HG02852 (cell line): ENCODE measurements around the gene RGL1.

Source experiments
- ATAC-seq: cut with Tn5 transposase; IDR thresholded peaks from one replicate; pipeline ENCODE4 v1.9.1; 2021; ENCODE audit warnings: mild to moderate bottlenecking, moderate library complexity; ENCODE audit not compliant: unreplicated experiment

RGL1 gene

GRCh38 chr1:183859119-183859518 lies 54.2 kb downstream of the RGL1 start:
- no peak for ATAC-seq

GRCh38 chr1:183859831-183860230 lies 54.9 kb downstream of the RGL1 start:
- no peak for ATAC-seq

- no peak for ATAC-seq
Measured at GRCh38 chr1:183862967-183863366, 58.0 kb downstream of the RGL1 start.

GRCh38 chr1:183863852-183864251 lies 58.9 kb downstream of the RGL1 start:
- ATAC-seq, result no peak

GRCh38 chr1:183864611-183865010 lies 59.7 kb downstream of the RGL1 start:
- no peak for ATAC-seq

- no peak for ATAC-seq
Measured at GRCh38 chr1:183869230-183869629, 64.3 kb downstream of the RGL1 start.

- no peak for ATAC-seq
Measured at GRCh38 chr1:183869664-183870063, 64.7 kb downstream of the RGL1 start.

- no peak for ATAC-seq
Measured at GRCh38 chr1:183870351-183871077, 65.6 kb downstream of the RGL1 start.

GRCh38 chr1:183871142-183871541 lies 66.2 kb downstream of the RGL1 start:
- no peak for ATAC-seq

GRCh38 chr1:183871601-183872000 lies 66.7 kb downstream of the RGL1 start:
- ATAC-seq, result no peak

GRCh38 chr1:183872403-183872802 lies 67.5 kb downstream of the RGL1 start:
- no peak for ATAC-seq

- peak; percentile 50 for ATAC-seq
Measured at GRCh38 chr1:183873642-183874041, 68.7 kb downstream of the RGL1 start.

- ATAC-seq, result no peak
Measured at GRCh38 chr1:183876309-183876708, 71.4 kb downstream of the RGL1 start.

GRCh38 chr1:183877053-183877720 lies 72.3 kb downstream of the RGL1 start:
- ATAC-seq, result no peak

- no peak for ATAC-seq
Measured at GRCh38 chr1:183879494-183879893, 74.6 kb downstream of the RGL1 start.

- ATAC-seq, result no peak
Measured at GRCh38 chr1:183879966-183880365, 75.0 kb downstream of the RGL1 start.

GRCh38 chr1:183880531-183881243 lies 75.8 kb downstream of the RGL1 start:
- no peak for ATAC-seq

- ATAC-seq, result no peak
Measured at GRCh38 chr1:183881387-183882131, 76.6 kb downstream of the RGL1 start.

GRCh38 chr1:183882335-183883167 lies 77.6 kb downstream of the RGL1 start:
- no peak for ATAC-seq

GRCh38 chr1:183883623-183884022 lies 78.7 kb downstream of the RGL1 start:
- no peak for ATAC-seq
